Caco-2 (cell line): Measurements from ENCODE around the gene EGFR. TPM values are rescaled to one million over a fixed set of nuclear protein-coding genes. Genes with fewer than 3 reads are reported as not detected.

ENCODE experiments used
- BruUV-seq: library from RNA; stranded (reverse); fragments of 400-500 nt; replicated peaks from 2 replicates; lab custom pipeline; 2021; lab: Mats Ljungman, UMichigan
- CTCF ChIA-PET: fragments of 300-600 bp; sonication (Branson Sonifier 250); formaldehyde crosslinking; loops from one replicate; lab custom pipeline; 2022; ENCODE audit warnings: antibody characterized with exemption; lab: Charles Lee
- POLR2A ChIA-PET: fragments of 300-600 bp; sonication (Branson Sonifier 250); formaldehyde crosslinking; loops from one replicate; lab custom pipeline; 2022; ENCODE audit warnings: antibody characterized with exemption; lab: Charles Lee
- DNase-seq, 2 experiments: peaks; one replicate each; pipeline versions ENCODE4 v3.0.0 to v3.0.0-alpha.2; 2020 to 2022
- H3K27me3 ChIP-seq: replicated peaks from 2 replicates; pipeline ENCODE4 v1.6.0; 2011; ENCODE audit warnings: low read length; ENCODE audit not compliant: control insufficient read depth, insufficient read depth
- H3K36me3 ChIP-seq: 2 replicates; pipeline ENCODE4 v1.5.1; 2011; ENCODE audit warnings: low read length; ENCODE audit not compliant: control insufficient read depth, insufficient read depth
- H3K4me1 ChIP-seq: fragments of 250-450 bp; sonication (Bioruptor Pico); 2 replicates; pipeline ENCODE4 v1.5.1; 2020; ENCODE audit warnings: mild to moderate bottlenecking
- H3K4me3 ChIP-seq: 2 replicates; pipeline ENCODE4 v1.5.1; 2011; ENCODE audit warnings: low read depth, mild to moderate bottlenecking, control low read depth, low read length
- H3K9me3 ChIP-seq: fragments of 250-450 bp; sonication (Bioruptor Pico); 2 replicates; pipeline ENCODE4 v1.5.1; 2020; ENCODE audit warnings: mild to moderate bottlenecking, moderate library complexity
- H3K27ac Mint-ChIP-seq: one replicate; pipeline ENCODE4 v1.8.0; 2022; ENCODE audit warnings: mixed read lengths; ENCODE audit not compliant: unreplicated experiment
- H3K27me3 Mint-ChIP-seq: one replicate; pipeline ENCODE4 v1.8.0; 2022; ENCODE audit warnings: mixed read lengths; ENCODE audit not compliant: insufficient read depth, unreplicated experiment
- H3K36me3 Mint-ChIP-seq: one replicate; pipeline ENCODE4 v1.8.0; 2022; ENCODE audit warnings: mild to moderate bottlenecking, mixed read lengths; ENCODE audit not compliant: insufficient read depth, unreplicated experiment
- H3K4me1 Mint-ChIP-seq: one replicate; pipeline ENCODE4 v1.8.0; 2022; ENCODE audit warnings: low read depth, mixed read lengths; ENCODE audit not compliant: unreplicated experiment
- H3K4me3 Mint-ChIP-seq: one replicate; pipeline ENCODE4 v1.8.0; 2022; ENCODE audit warnings: mild to moderate bottlenecking, moderate library complexity, mixed read lengths; ENCODE audit not compliant: unreplicated experiment
- H3K9me3 Mint-ChIP-seq: one replicate; pipeline ENCODE4 v1.8.0; 2022; ENCODE audit warnings: mixed read lengths; ENCODE audit not compliant: unreplicated experiment
- intact Hi-C: fragments of 100-400 bp; cut with micrococcal nuclease; formaldehyde crosslinking; loops from one replicate; pipeline ENCODE4 v1.10.0; 2022; ENCODE audit not compliant: unreplicated experiment
- total RNA-seq: library from RNA; stranded (reverse); gene quantifications from 2 replicates; pipeline ENCODE4 v1.2.3, GENCODE V29; 2022
- TF ChIP-seq, protein P1 (sequence below), 2 experiments: fragments of 200-600 bp in 1 of 2; IDR thresholded peaks; 1 replicate in 1 of 2; 2 replicates in 1 of 2; pipeline versions ENCODE4 v1.5.1 to v1.8.0; 2011 to 2022; ENCODE audit warnings: antibody characterized with exemption in 1 of 2, control low read depth in 1 of 2, inconsistent platforms in 1 of 2, low read depth in 1 of 2, low read length in 1 of 2, mild to moderate bottlenecking in 1 of 2, moderate library complexity in 1 of 2; ENCODE audit not compliant: insufficient read depth in 1 of 2, severe bottlenecking in 1 of 2, unreplicated experiment in 1 of 2

EGFR gene
- total RNA-seq, 1 experiment from 2014 or later: 60.1 TPM

DNA sequence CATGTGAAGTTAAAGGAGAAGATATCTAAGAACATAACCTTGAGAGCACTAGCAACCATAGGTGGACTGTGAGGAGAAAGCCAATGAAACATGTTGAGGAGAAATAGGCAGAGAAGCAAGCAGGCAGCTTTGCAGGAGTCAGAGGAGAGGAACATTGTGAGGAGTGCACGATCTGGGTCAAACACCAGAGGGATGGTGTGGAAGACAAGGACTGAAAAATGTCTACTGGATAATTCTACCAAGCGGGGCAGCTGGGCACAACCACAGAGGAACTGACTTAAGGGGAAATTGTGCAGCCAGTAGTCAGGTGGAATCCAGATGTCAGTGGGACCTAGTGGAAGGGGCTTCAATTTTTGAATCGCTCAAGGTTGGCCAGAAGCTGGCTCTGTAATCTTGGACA lies 234.4 kb downstream of the EGFR start:
- H3K9me3 Mint-ChIP-seq: peaks cover 9% of the 10 kb centered on the region
- no peak for DNase-seq
- CTCF ChIA-PET: interaction anchor here (0.9 to 2.7 kb wide), 2 partner anchors 465 to 478 kb away, joined by 3 to 37 read pairs; no protein-coding TSS in a partner anchor
- peaks cover 9% of the 10 kb centered on the region; the same call in 1 of the 2 replicates for H3K4me1 ChIP-seq
- H3K27ac Mint-ChIP-seq: no peak overlapping the region
- no peaks in the 10 kb centered on the region for H3K4me1 Mint-ChIP-seq
- no TSS peak for BruUV-seq
- no peaks in the 10 kb centered on the region for H3K27me3 ChIP-seq
- H3K4me3 ChIP-seq: no peak overlapping the region
- no peaks in the 10 kb centered on the region for H3K36me3 ChIP-seq
- intact Hi-C loops: no loop called here
- TF ChIP-seq, protein P1, sequence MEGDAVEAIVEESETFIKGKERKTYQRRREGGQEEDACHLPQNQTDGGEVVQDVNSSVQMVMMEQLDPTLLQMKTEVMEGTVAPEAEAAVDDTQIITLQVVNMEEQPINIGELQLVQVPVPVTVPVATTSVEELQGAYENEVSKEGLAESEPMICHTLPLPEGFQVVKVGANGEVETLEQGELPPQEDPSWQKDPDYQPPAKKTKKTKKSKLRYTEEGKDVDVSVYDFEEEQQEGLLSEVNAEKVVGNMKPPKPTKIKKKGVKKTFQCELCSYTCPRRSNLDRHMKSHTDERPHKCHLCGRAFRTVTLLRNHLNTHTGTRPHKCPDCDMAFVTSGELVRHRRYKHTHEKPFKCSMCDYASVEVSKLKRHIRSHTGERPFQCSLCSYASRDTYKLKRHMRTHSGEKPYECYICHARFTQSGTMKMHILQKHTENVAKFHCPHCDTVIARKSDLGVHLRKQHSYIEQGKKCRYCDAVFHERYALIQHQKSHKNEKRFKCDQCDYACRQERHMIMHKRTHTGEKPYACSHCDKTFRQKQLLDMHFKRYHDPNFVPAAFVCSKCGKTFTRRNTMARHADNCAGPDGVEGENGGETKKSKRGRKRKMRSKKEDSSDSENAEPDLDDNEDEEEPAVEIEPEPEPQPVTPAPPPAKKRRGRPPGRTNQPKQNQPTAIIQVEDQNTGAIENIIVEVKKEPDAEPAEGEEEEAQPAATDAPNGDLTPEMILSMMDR (IDR thresholded peaks at IDR 0.05; ENCODE audit: insufficient read depth in 1 of 2, low read depth in 1 of 2, low read length in 1 of 2, severe bottlenecking in 1 of 2, unreplicated experiment in 1 of 2): no peak
- H3K36me3 Mint-ChIP-seq: no peaks in the 10 kb centered on the region
- H3K4me3 Mint-ChIP-seq: no peak overlapping the region
- no peaks in the 10 kb centered on the region for H3K9me3 ChIP-seq
- peaks cover 6% of the 10 kb centered on the region for H3K27me3 Mint-ChIP-seq
- POLR2A ChIA-PET: interaction anchor here (1.9 kb wide), 1 partner anchor 65 kb away, joined by 8 read pairs; no protein-coding TSS in a partner anchor

DNA sequence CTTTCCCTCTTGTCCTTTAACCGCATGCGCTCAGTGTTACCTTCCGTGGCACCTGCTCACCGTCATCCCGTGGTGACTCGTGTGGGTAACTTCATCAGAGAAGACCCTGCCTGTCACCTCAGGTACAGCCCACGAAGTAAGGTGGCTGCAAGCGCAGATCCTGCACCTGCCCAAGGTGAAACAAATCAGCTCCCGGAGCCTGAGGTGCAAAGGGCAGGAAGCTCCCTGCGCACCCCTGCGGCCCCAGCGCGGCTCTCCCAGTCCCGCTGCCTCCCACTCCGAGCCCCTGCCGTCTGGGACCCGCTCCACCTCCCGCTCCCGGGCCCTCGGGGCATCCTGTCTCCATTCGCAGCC lies 235.4 kb downstream of the EGFR start:
- Histone ChIP-seq H3K36me3 (no peaks in the 10 kb centered on the region), H3K4me3 (peak overlapping the region; percentile 75), H3K4me1 (peaks cover 9% of the 10 kb centered on the region; the same call in 1 of the 2 replicates), H3K27me3 (no peaks in the 10 kb centered on the region), H3K9me3 (no peaks in the 10 kb centered on the region)
- ChIA-PET CTCF (interaction anchor here (0.7 to 2.7 kb wide), 19 partner anchors 11 to 495 kb away, joined by 3 to 60 read pairs (median 6); partner anchors contain the start of gene SEC61G), POLR2A (interaction anchor here (1.1 to 1.9 kb wide), 3 partner anchors 66 to 496 kb away, joined by 3 to 8 read pairs (median 4); partner anchors contain the start of gene SEC61G)
- intact Hi-C loops: loop anchor here (2.0 kb wide), 4 partner anchors 45 to 415 kb away; partner anchors contain the start of gene EGFR
- Mint-ChIP-seq H3K4me3 (peak overlapping the region; percentile 86), H3K4me1 (no peaks in the 10 kb centered on the region), H3K27me3 (peaks cover 6% of the 10 kb centered on the region), H3K27ac (no peak overlapping the region), H3K9me3 (peaks cover 9% of the 10 kb centered on the region), H3K36me3 (no peaks in the 10 kb centered on the region)
- BruUV-seq: no TSS peak
- TF ChIP-seq, protein P1 (IDR thresholded peaks at IDR 0.05; ENCODE audit: insufficient read depth in 1 of 2, low read depth in 1 of 2, low read length in 1 of 2, severe bottlenecking in 1 of 2, unreplicated experiment in 1 of 2): no peak
- peak; percentile 48 to 60 for DNase-seq

DNA sequence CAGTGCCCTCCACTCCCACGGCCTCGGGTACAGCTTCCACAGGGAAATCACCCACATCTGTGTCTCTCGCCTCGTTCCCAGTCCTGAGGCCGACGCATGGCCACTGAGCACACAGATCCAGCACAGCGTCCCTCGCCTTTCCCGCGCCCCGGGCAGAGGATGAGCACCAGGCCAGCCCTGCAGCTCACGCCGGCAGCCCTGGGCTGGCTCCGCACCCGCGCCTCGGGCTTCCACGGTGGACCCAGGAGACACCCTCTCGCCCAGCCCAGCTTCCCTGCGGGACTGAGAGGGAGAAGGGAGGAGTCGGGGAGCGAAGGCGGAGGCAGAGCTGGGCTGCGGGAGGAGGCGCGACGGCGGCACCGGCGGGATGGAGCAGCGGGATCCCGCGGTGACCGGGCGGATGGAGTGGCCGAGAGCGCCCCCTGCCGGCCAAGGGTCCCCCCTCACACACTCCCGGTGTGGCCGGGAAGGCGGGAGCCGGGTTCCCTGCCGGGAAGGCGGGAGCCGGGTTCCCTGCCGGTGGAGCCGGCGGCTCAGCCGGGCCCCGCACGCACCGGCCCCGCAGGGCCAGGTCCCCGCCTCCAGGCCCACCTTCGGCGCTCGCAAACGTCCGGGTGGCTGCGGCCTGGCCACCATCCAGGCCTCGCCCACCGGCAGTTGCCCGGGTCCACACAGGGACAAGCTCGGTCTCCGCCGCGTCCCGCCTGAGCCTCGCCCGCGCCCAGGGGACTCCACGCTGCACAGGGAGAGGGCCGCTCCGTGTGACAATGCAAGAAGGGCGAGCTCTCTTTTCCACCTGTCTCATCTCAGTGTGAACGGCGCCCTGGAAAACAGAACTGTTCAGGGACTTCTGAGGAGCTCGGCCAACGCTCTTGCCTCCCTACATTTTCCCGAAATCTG lies 236.0 kb downstream of the EGFR start:
- peaks cover 9% of the 10 kb centered on the region for H3K9me3 Mint-ChIP-seq
- no peaks in the 10 kb centered on the region for H3K4me1 Mint-ChIP-seq
- H3K36me3 Mint-ChIP-seq: no peaks in the 10 kb centered on the region
- peak overlapping the region; percentile 86 for H3K4me3 Mint-ChIP-seq
- Histone ChIP-seq H3K27me3 (no peaks in the 10 kb centered on the region), H3K4me3 (peak overlapping the region; percentile 75), H3K9me3 (no peaks in the 10 kb centered on the region), H3K36me3 (no peaks in the 10 kb centered on the region), H3K4me1 (peaks cover 9% of the 10 kb centered on the region; the same call in 1 of the 2 replicates)
- CTCF ChIA-PET: interaction anchor here (0.6 to 2.7 kb wide), 43 partner anchors 10 to 496 kb away, joined by 3 to 60 read pairs (median 4); partner anchors contain the start of genes EGFR and SEC61G
- POLR2A ChIA-PET: interaction anchor here (0.8 to 1.9 kb wide), 4 partner anchors 66 to 496 kb away, joined by 3 to 8 read pairs (median 5); partner anchors contain the start of gene SEC61G
- intact Hi-C loops: loop anchor here (1.0 to 5.0 kb wide), 10 partner anchors 46 to 481 kb away; partner anchors contain the start of gene EGFR
- no TSS peak for BruUV-seq
- TF ChIP-seq, protein P1 (IDR thresholded peaks at IDR 0.05; ENCODE audit: insufficient read depth in 1 of 2, low read depth in 1 of 2, low read length in 1 of 2, severe bottlenecking in 1 of 2, unreplicated experiment in 1 of 2): peak; percentile 84 to 91
- peak overlapping the region; percentile 42 for H3K27ac Mint-ChIP-seq
- DNase-seq: peak; percentile 85 to 94
- H3K27me3 Mint-ChIP-seq: peaks cover 6% of the 10 kb centered on the region
